Muscle of back (tissue), 11 donors: ENCODE results near the gene RAB5B. TPM values are rescaled to one million over a fixed set of nuclear protein-coding genes. Genes with fewer than 3 reads are reported as not detected.

Experiments used
- DNase-seq, 3 donors: peaks; one replicate each; pipeline versions ENCODE4 v3.0.0 to v3.0.0-alpha.2; 2013
- polyA plus RNA-seq, 10 donors: library from polyadenylated mRNA; unstranded; fragments of 120-200 nt; gene quantifications; one replicate each; pipeline ENCODE4 v1.2.1, GENCODE V29; 2013; ENCODE audit not compliant: insufficient read length in 10 of 10

RAB5B gene
- polyA plus RNA-seq, 10 donors, result 99.4 to 141 (median 121) TPM

DNA sequence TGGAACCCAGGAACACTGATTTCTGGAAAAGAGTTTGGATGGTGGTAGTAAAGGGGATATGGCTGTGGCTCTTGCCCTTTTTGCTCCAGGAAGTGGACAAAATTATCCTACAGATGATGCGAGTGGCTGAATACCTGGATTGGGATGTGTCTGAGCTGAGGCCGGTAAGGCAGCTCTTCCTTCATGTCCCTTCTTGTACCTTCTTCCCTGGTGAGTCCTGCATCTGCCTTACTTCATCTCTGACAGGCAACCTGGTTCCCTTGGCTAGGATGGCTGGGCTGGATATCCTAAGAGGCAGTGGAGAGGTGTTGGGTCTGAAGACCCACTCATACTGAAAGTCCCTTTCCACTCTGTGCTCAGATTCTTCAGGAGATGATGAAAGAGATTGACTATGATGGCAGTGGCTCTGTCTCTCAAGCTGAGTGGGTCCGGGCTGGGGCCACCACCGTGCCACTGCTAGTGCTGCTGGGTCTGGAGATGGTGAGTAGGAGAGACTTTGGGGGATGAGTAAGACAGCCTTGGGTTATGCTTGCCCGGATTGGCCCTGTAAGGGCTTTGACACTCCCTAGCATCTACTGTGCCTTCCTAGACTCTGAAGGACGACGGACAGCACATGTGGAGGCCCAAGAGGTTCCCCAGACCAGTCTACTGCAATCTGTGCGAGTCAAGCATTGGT, 34.9 kb upstream of the RAB5B start:
- DNase-seq, result no peak

DNA sequence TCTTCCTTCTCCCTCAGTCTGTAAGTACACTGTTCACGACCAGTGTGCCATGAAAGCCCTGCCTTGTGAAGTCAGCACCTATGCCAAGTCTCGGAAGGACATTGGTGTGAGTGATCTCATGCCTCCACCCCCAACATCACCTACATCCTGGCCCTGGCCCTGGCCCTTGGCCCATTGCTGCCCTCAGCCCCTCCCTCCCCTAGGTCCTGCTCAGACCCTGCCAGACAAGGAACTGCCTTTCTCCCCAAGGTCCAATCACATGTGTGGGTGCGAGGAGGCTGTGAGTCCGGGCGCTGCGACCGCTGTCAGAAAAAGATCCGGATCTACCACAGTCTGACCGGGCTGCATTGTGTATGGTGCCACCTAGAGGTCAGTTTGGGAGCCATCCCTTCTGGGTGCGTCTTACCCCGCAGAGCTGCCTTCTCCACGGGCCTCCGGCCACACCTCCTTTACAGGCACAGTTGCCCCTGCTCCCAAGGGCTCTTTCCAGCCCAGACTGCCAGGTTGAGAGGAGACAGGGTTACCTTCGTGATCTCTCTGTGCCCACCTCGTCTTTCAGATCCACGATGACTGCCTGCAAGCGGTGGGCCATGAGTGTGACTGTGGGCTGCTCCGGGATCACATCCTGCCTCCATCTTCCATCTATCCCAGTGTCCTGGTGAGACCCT, 33.7 kb upstream of the RAB5B start:
- DNase-seq, result peak; percentile 73 to 92 (median 88)

DNA sequence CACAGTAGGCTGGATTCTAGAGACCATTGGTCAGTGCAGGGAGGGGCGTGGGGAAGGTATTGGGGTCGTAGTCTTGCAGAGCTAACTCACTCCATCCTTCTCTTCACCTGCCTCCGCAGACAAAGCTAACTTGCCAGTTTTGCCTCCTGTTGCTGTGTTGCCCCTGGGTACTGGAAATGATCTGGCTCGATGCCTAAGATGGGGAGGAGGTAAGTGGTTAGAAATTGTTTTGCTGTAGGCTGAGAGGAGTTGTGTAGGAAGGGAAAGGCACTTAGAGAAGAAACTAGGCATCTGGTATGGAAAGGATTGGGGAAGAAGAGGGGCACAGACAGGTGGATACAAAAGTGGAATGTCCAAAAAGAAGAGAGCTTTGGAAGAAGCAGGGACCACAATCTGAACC, 31.8 kb upstream of the RAB5B start:
- no peak for DNase-seq

DNA sequence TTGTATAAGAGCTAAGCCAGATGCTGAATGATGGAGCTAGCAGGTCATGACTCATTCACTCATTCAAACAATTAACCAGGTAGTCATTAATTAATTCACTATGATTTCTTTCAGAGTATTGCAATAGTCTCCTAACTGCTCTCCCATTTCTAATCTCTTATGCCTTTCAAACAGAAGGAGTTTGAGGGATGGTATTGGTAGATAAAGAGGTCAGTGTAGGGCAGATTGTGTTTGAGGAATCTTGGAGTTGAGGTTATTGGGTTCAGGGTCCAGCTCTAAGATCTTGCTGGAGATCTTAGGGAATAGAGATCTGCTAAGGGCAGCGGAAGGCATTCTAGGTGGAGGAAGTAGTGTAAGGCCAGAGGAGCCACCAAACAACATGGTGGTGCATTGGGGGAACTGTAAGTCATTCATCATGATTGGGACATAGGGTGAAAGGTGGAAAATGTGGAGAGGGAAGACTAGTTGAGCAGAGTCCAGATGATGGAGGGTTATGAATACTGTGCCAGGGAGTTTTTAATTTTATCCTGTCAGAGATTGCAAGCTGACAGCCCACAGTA, 31.2 kb upstream of the RAB5B start:
- no peak for DNase-seq

DNA sequence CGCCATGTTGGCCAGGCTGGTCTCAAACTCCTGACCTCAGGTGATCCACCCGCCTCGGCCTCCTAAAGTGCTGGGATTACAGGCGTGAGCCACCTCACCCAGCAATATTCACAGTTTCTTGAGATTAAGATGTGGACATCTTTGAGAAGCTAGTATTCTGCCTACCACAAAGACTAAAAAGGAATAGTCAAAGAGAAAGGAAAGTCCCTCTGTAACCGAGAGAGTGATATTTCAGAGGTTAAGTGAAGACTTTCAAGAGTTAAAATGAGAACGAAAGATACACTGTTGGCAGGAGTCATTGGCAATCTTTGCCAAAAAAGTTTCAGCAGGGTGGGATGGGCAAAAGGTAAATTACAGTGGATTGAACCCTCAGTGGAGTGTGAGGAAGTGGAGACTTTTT, 27.3 kb upstream of the RAB5B start:
- DNase-seq, result no peak

DNA sequence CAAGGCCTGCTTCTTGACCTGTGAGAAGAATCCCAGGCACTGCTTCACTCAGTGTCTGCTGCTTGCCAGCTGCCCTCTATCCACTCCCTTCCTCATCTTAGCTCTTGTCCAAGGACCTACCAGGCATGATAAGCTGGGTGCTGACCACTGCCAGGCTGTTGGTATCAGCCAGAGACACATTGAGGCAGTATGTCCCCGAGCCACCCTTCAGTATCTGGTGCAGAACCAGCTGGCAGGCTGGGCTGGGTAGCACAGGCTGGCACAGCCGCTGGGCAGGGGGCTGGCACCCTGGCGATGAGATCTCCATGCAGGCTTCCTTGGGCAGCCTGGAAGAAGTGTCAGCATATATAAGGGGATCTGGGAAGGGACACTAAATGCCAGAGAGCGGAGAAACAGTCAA, 18.5 kb upstream of the RAB5B start:
- no peak for DNase-seq

DNA sequence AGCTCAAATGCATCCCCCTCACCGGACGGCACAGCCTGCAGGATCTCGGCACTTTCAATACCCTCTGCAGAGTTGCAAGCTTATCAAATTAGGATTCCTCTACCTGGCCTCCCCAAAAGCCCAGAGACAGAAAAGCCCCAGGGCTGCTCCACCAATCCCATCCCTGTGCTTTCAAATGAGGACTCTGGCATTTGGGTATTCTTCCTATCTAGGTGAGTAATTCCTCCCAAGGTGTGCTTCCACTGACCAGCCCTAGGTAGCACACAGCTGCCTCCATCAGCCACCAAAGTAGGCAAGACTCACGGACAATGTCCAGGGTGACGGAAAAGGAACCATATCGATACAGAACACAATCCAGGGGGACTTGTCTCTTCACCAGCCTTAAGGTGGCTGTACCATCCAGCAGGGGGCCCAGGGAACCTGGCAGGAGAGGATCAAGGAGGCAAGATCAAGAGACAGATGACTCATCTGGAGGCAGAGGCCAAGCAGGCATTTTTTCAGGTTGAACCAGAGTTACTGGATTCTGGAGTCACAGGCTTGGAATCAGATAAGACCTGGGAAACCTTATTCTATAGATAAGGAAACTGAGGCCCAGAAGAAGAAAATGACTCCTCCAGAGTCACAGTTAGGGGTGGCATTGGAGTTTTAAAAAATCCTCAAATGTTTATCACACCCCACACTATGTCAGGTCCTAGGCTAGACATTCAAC, 17.9 kb upstream of the RAB5B start:
- no peak for DNase-seq

DNA sequence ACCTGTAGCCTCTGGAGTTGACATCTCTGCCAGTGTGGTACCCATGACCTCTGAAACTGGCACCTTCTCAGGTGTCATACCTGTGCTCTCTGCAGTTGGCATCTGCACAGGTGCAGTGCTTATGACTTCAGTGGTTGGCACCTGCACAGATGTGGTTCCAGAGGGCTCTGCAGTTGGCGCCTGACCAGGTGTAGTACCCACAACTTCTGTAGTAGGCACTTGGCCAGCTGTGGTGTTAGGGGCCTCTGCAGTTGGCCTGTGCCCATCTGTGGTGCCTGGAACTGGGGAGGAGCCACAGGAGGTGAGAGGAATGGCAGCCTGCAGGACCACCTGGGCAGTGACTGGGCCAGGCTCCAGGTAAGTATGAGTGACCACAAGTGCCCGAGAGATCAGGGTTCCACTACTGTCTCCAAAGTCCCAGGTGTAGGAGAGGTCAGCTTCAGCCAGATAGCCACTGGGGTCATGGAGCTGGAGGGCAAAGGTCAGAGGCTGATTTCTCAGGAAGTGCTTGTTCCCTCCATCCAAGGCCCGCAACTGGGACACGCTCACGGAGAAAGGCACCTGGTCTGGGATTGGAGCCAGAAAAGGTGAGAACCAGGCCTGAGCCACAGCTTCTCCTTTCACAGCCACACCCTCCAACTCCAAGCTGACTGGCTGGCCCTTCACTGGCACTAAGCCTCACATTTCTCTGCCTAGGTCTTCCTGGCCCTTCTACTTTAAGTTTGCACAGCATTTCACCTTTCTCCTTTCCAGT, 16.6 kb upstream of the RAB5B start:
- DNase-seq, result no peak

DNA sequence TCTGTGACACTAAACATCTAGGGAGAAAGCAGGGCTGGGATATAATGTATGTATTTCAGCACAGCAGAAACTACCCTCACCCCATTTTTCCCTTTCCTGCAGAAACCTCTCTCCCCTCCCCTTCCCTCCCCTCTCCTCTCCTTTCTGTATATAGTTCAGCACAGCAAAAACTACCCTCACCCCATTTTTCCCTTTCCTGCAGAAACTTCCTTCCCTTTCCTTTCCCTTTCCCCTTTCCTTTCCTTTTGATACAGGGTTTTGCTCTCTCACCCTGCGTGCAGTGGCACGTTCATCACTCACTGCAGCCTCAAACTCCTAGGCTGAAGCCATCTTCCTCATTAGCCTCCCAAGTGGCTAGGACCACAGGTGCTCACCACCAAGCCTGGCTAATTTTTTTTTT, 10.1 kb upstream of the RAB5B start:
- DNase-seq, result no peak

DNA sequence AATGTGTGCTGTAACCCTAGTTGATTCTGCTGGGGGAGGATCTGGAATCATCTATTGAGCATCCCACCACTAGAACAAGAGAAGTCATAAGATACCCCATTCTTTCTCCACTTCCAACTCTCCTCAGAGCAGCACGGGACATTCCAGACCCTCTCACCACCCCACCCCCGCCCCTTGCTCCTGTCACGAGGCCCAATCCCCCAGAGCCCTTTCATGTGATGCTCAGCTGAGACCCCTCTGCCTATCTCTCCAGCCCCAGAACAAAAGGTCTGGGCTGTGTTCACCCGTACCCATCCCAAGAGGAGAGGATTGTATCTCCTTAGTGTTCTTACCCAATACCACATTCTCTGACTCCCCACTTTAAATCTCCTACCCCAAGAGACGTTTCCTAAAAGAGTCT, 8.6 kb upstream of the RAB5B start:
- DNase-seq, result no peak

DNA sequence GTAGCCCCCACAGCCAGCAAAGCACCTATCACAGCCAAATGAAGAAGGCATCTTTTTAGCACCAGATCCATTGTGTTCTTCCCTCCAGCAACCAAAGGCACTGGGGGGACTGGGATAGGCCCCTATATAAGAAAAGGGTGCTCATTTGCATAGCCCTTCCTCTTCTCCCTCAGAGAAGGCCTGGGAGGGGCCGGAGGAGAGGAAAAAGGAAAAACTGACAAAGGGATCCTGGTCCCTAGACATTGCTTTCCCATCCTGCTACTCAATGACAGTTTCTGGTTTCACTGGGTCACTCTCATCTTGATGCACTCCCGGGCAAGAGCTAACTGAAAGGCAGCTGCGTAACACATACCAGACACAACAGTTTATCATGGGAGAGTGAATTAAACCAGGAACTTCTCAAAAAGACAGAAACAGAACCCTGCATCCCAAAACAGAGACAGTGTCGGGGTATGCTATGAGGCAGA, 7.9 kb upstream of the RAB5B start, which contains the start of gene PMEL:
Gene PMEL, minus strand, starts transcription at position 102 of the 467 bp plus-strand sequence. Its CDS starts 31 bp downstream, at position 71.
- DNase-seq, result peak in 1 of 3 donors; percentile 21

DNA sequence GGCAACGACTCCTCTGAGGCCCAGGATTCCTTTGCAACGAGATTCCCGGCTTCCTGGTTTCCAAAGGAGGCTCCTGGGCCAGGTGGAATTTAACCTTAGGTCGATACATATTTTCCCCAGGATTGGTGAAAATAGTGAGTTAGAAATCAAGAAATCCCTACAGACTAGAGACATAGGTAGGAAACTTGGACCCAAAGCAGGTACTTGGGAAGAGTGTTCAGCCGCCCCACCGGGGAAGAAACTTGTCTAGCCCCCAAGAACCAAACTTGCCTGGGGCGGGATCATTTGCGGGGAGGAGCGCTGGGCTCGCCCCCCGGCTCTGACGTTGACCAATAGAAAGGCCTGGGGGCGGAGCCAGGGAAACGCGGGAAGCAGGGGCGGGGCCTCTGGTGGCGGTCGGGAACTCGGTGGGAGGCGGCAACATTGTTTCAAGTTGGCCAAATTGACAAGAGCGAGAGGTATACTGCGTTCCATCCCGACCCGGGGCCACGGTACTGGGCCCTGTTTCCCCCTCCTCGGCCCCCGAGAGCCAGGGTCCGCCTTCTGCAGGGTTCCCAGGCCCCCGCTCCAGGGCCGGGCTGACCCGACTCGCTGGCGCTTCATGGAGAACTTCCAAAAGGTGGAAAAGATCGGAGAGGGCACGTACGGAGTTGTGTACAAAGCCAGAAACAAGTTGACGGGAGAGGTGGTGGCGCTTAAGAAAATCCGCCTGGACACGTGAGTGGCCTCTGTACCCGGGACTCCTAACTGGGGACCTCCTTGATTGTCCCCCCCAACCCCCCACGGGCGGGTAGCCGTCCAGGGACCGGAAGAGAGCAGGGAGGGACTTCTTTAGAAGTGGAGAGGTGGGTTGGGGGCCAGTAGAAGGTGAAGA, 7.2 kb upstream of the RAB5B start, which contains the start of gene CDK2:
Gene CDK2, plus strand, starts transcription at position 423 of the 874 bp plus-strand sequence. Its CDS starts 179 bp downstream, at position 602.
- DNase-seq, result peak; percentile 84 to 96 (median 94)

DNA sequence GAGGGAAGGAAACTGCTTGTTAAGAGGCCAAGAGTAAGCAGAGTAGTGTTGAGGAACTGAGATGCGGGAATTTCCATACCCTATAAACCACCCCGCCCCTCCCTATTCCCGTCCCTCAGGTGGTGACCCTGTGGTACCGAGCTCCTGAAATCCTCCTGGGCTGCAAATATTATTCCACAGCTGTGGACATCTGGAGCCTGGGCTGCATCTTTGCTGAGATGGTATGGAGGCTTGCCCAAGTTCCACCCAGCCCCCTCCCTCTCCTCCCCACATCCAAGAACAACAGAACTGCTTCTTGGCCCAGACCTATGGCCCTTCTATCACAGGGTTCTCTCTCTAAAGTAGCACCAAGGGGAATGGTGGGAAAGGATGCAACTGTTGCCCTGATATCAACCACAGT, 4.5 kb upstream of the RAB5B start:
- no peak for DNase-seq

DNA sequence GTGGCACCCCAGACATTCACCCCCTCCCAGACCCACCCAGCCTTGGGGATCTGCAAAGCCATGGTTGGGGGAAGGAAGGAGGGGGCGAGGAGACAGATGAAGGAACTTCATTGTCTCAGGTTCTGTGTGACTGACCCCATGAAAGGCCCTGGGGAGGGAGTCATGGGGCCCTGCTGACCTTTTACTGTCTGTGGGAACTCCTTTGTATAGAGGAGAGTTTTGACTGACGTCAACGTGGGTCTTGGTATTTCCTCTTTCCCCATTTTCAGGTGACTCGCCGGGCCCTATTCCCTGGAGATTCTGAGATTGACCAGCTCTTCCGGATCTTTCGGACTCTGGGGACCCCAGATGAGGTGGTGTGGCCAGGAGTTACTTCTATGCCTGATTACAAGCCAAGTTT, 3.1 kb upstream of the RAB5B start:
- DNase-seq, result no peak

DNA sequence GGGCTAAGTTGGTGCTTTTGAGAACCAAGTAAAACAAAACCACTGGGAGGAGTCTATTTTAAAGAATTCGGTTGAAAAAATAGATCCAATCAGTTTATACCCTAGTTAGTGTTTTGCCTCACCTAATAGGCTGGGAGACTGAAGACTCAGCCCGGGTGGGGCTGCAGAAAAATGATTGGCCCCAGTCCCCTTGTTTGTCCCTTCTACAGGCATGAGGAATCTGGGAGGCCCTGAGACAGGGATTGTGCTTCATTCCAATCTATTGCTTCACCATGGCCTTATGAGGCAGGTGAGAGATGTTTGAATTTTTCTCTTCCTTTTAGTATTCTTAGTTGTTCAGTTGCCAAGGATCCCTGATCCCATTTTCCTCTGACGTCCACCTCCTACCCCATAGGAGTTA, 1.8 kb upstream of the RAB5B start:
- no peak for DNase-seq

DNA sequence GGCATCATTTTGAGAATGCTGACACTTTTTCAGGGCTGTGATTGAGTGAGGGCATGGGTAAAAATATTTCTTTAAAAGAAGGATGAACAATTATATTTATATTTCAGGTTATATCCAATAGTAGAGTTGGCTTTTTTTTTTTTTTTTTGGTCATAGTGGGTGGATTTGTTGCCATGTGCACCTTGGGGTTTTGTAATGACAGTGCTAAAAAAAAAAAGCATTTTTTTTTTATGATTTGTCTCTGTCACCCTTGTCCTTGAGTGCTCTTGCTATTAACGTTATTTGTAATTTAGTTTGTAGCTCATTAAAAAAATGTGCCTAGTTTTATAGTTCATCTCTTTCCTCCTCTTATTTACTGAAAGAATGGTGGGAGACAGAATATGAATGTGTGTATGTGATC, 1.4 kb upstream of the RAB5B start:
- DNase-seq, result no peak

DNA sequence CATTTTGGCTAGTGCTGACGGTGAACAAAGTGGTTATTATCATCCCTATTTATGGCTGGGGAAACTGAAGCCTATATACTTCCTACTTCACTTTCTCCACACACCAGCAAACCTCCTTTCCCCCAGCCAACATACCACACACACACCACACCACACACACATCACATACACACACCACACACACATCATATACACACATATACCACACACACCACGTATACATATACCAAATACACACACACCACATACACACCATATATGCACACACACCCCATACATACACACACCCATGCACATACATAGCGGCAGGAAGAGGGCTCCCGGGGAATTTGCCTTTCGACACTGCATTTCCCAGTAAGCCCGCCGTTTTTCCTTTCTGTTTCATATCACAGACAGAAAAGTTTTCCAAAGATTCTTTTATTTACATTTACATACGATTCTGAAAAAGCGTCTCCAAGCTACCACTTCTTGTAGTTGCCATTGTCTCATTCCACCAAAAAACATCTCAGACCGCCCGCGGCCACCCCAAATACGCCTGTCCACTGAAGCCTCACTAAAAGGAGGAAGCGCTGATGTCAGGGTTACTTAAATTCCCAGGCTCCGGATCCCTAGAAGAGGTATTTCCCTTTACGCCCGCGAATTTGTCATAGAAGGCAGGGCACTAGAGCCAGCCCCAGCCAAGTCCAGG, 823 bp upstream of the RAB5B start:
- DNase-seq, result peak in 2 of 3 donors; percentile 59 to 79

DNA sequence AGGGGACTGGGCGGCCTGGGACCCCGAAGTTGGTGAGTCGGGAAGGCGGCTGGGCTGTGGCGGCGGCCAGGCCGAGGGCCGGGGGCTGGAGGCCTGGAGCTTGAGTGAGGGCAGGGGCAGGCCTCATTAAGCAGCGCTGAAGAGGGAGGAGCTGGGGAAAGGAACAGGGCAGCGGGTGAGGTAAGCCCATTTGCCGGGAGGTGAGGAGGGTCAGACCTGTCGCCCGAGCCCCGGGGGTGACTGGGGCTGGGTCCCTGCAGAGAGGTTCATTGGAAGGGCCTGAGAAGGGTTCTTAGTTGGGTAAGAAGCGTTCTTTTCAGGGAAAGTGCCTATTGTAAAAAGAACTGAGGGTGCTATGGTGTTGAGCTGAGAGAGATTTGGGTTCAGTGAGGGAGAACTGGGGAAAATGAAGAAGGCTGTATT, 441 bp downstream of the RAB5B start:
- DNase-seq, result peak in 1 of 3 donors; percentile 54

DNA sequence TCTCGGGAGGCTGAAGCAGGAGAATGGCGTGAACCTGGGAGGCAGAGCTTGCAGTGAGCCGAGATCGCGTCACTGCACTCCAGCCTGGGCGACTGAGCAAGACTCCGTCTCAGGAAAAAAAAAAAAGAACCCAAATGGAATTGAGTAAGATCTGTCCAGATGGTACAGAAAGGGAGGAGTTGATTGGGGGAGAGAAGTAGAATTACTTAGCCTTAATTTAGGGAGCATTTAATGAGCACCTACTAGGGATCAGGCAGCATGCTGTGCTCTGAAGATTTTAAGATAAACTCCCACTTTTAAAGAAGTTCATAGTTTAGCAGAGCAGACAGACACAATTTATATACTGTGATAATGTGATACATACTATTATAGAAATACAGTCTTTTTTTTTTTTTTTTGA, 4.5 kb downstream of the RAB5B start:
- no peak for DNase-seq

DNA sequence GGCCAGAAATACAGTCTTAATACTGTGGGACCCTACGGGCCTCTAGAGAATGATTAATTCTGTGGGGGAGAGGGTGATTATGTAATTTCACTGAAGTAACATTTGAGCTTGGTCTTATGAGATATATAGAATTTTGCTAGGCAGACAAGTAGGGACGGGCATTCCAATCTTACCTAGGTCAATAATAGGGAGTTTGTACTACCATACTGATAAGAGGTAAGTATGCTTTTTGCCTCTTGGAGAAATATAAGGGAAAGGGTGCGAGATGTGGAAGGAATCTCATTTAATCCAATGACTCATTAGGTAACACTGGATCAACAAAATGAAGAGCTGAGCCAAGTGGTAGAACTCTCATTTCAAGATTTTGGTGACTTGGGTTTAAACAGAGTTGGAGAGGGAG, 5.2 kb downstream of the RAB5B start:
- DNase-seq, result no peak
